ENCODE data around the gene EPB42.

DNA sequence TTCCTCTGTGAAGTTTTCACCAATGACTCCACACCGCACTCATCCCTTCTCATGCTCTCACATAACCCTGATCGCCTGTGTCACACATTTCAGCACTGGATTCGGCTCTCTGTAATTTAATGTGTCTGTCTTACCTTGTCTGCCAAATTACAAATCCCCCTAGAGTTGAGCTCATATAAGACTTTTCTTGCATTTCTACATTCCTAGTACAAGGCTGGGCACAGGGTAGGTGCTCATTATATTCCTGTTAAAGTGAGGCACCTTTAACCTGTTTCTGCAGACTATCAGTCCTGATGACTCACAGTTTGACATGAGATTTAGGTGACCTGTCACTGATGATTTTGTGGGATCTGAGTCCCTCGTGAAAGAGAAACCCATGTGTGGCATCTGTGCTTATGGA is 23.3 kb upstream of the EPB42 start:
- TF ChIP-seq, protein P1, sequence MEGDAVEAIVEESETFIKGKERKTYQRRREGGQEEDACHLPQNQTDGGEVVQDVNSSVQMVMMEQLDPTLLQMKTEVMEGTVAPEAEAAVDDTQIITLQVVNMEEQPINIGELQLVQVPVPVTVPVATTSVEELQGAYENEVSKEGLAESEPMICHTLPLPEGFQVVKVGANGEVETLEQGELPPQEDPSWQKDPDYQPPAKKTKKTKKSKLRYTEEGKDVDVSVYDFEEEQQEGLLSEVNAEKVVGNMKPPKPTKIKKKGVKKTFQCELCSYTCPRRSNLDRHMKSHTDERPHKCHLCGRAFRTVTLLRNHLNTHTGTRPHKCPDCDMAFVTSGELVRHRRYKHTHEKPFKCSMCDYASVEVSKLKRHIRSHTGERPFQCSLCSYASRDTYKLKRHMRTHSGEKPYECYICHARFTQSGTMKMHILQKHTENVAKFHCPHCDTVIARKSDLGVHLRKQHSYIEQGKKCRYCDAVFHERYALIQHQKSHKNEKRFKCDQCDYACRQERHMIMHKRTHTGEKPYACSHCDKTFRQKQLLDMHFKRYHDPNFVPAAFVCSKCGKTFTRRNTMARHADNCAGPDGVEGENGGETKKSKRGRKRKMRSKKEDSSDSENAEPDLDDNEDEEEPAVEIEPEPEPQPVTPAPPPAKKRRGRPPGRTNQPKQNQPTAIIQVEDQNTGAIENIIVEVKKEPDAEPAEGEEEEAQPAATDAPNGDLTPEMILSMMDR (conservative IDR thresholded peaks at IDR 0.05): no peak
- TF ChIP-seq ZFX (IDR thresholded peaks at IDR 0.05): no peak

All from C4-2B (cell line).